GM13977 (cell line): ENCODE data around the gene STK24.
A peak's percentile ranks its signal among the peaks of the same experiment; 100 is the strongest.

Experiments used
- DNase-seq: peaks from one replicate; pipeline ENCODE4 v3.0.0; 2012; ENCODE audit warnings: low spot score
- CTCF ChIP-seq: IDR thresholded peaks from 2 replicates; pipeline ENCODE4 v1.5.1; 2012; ENCODE audit warnings: mild to moderate bottlenecking, control low read depth; ENCODE audit not compliant: insufficient read depth; ENCODE audit errors: extremely low read depth, missing control alignments
- in situ Hi-C: fragments of 300-500 bp; cut with MboI; formaldehyde crosslinking; loops from one replicate; pipeline ENCODE4 v1.12.0; 2022; ENCODE audit warnings: low sequenced_read_pairs, low pct_unique_long_range_greater_than_20kb, mixed read lengths, inconsistent platforms; ENCODE audit not compliant: unreplicated experiment

STK24 gene

GRCh38 chr13:98487522-98487921 is 89.4 kb downstream of the STK24 start:
- in situ Hi-C loops = no loop called here
- DNase-seq = no peak
- TF ChIP-seq CTCF = no peak

GRCh38 chr13:98487016-98487415 is 89.9 kb downstream of the STK24 start:
- in situ Hi-C loops = no loop called here
- DNase-seq = no peak
- TF ChIP-seq CTCF = no peak

DNA sequence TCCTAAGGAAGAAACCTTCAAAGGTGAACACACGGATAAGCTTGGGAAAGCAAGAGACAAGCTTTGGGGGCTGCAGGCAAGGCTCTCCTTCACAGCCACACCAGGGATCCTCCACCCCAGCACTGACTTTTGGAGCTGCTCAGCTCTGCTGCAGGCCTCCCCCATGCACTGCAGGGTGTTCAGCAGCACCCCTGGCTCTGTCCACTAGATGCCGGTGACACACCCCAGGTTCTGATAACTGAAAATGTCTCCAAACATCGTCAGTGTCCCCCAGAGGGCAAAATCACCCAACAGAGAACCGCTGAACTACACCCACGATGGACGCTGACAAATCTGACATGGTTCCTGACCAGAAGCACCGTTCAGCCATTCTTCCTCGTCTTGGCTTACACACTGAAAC is 90.5 kb downstream of the STK24 start:
- in situ Hi-C loops = no loop called here
- DNase-seq = no peak
- TF ChIP-seq CTCF = peak; percentile 24

GRCh38 chr13:98485561-98485960 is 91.3 kb downstream of the STK24 start:
- DNase-seq = no peak
- in situ Hi-C loops = no loop called here
- no peak for TF ChIP-seq CTCF

GRCh38 chr13:98484289-98485219 is 92.4 kb downstream of the STK24 start:
- in situ Hi-C loops = no loop called here
- TF ChIP-seq CTCF = no peak
- peak; percentile 69 for DNase-seq

- in situ Hi-C loops = no loop called here
- DNase-seq = no peak
- TF ChIP-seq CTCF = no peak
These were observed 93.2 kb downstream of the STK24 start for GRCh38 chr13:98483601-98484288.
